T-helper 1 cell treated with Interleukin-12 subunit alpha and Interleukin-12 subunit beta and Interleukin-4 antibody, amounts not matched to agents 30 ng/mL and 1 ng/mL, for 36 hours (primary cell): ENCODE measurements around the gene EZH2. TPM values are rescaled to one million over a fixed set of nuclear protein-coding genes. Genes with fewer than 3 reads are reported as not detected.

Experiments used
- intact Hi-C: fragments of 100-400 bp; cut with micrococcal nuclease; formaldehyde crosslinking; loops from one replicate; pipeline ENCODE4 v1.15.1; 2024
- total RNA-seq: library from RNA; stranded (reverse); gene quantifications from 2 replicates; pipeline ENCODE4 v1.2.3, GENCODE V29; 2022

Gene EZH2
- total RNA-seq, 1 donor from 2014 or later, result 73.6 TPM

DNA sequence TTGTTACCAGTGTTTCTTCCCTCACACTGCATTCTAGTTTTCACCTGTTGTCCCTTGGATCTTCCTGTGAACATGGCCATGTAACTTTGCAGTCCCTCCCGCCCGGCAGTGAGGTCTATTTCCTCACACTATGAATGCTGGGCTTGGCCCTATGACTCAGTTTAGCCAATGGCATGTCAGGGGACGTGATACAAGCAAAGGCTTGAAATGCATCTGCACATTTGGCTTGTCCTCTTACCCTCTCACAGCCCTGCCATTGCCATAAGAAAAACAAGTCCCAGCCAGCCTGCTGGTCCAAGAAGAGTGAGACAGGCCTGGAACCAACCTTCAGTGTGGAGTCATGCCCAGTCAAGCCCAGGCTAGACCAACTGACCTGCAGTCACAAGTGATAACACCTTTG is 17.1 kb upstream of the EZH2 start:
- intact Hi-C loops, result no loop called here

DNA sequence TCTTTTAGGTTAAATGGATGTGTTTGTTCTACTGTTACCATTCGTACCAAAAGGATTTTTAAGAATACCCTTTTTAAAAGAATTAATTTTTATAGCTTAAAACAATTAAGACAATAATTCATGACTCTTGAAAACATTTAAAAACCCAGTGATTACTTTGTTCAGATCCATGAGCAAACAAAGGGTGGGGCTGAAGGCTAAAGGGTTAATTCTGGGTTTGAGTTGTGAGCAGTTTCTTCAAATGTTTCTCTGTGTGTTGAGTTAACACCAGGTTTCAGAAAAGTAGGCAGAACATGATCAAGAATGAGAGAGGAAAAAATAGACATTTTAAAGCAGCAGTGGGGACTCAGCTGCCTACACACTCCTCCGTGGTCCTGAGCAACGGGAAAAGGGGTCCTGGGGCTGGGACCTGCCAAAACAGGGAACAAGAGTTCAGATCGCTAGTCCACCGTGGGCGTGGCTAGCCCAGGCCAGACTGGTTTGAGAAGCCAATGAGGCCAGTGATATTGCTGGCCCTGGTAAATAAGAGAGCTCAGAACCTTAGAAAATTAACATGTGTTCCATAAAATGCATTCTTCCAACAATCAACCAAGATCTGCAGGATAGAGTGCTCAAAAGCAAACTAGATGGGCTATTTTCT is 14.9 kb upstream of the EZH2 start:
- intact Hi-C loops, result no loop called here

DNA sequence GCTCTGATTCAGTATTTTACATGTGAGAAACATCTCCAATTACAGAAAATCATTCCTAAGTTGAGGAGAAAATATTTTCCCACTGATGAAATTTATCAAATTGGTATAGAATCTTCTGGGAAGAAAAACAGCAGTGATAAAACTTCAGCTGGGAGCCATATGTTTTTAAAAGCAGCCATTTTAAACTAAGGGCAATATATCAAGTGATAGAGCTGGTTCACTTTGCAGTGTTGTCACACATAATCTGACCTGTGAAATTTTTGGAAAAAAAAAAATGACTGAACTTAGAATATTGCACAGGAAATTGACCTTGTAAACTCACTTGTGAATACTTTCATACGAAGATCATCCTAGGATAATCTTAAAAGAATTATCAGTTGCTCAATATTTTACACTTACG is 10.5 kb upstream of the EZH2 start:
- intact Hi-C loops, result no loop called here

DNA sequence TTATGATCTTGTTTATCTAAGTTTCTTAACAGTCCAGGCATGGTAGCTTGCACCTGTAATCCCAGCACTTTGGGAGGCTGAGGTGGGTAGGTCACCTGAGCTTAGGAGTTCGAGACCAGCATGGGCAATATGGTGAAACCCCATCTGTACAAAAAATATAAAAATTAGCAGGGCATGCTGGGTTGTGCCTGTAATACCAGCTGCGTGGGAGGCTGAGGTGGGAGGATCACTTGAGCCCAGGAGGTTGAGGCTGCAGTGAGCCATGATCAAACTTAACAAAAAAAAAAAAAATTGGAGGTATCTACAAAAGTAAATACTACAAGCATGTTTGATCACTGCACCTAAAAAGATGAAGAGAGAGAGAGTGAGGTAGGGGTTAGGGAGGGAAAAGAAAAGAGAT is 9.0 kb upstream of the EZH2 start:
- intact Hi-C loops, result no loop called here

DNA sequence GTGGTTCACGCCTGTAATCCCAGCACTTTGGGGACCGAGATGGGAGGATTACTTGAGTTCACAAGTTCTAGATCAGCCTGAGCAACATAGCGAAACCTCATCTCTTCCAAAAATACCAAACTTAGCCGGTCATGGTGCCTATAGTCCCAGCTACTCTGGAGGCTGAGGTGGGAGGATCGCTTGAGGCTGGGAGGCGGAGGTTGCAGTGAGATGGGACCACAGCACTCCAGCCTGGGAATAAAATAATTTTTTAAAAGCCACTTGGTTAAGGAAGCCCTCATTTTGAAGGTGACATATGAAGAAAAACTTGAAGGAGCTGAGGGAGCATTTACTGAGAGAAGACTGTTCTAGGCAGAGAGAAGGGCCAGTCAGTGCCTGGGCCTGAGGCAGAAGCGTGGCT is 4.2 kb upstream of the EZH2 start:
- intact Hi-C loops, result loop anchor here (10.0 kb wide), 2 partner anchors 177 to 947 kb away; partner anchors contain the start of gene ZNF862

DNA sequence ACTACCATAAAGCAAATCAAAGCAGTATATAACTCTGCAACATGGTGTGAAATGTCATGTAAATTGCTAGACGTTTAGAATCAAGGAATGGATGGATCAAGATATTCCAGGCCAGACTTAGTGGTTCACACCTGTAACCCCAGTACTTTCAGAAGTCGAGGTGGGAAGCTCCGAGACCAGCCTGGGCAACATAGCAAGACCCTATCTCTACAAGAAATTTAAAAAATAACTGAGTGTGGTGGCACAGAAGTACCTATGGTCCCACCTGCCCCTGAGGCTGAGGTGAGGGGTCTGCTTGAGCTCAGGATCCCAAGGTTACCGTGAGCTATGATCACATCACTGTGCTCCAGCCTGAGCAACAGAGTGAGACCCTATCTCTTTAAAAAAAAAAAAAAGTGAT is 2.8 kb upstream of the EZH2 start:
- intact Hi-C loops, result loop anchor here (10.0 kb wide), 2 partner anchors 178 to 948 kb away; partner anchors contain the start of gene ZNF862

DNA sequence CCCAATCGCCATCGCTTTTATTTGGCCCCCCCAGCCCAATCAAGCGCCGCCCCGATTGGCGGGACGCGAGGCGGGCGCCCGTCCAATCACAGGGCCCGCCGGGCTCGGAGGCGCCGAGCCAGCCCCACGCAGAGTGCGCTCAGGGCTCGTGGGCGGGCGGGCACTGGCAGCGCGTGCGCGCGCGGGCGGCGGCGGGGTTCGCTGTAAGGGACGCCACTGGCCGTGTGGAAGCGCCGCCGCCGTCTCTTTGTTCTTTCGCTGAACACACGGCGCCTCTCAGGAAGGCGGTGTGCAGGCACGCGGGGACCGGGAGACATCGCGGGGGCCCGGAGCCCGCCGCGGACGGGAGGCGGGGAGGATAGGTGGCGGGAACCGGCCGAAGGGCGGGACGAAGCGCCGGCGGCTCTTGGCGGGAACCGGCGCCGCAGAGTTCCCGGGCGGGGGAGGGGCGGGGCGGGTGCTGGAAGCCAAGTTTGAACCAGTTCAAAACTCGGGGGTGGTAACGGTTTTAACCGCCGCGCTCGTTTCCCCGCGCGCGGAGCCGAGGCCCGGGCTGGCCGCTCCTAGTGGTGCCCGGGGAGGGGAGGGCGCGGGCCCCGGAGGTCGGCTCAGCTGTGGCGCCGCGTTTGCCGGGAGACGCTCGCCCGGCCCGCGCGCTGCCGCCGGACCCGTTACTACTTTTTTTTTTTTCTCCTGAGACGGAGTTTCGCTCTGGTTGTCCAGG is 370 bp upstream of the EZH2 start:
- intact Hi-C loops, result loop anchor here (1.0 to 10.0 kb wide), 14 partner anchors 29 to 950 kb away; partner anchors contain the start of genes CUL1, PDIA4, ZNF398 and ZNF783

DNA sequence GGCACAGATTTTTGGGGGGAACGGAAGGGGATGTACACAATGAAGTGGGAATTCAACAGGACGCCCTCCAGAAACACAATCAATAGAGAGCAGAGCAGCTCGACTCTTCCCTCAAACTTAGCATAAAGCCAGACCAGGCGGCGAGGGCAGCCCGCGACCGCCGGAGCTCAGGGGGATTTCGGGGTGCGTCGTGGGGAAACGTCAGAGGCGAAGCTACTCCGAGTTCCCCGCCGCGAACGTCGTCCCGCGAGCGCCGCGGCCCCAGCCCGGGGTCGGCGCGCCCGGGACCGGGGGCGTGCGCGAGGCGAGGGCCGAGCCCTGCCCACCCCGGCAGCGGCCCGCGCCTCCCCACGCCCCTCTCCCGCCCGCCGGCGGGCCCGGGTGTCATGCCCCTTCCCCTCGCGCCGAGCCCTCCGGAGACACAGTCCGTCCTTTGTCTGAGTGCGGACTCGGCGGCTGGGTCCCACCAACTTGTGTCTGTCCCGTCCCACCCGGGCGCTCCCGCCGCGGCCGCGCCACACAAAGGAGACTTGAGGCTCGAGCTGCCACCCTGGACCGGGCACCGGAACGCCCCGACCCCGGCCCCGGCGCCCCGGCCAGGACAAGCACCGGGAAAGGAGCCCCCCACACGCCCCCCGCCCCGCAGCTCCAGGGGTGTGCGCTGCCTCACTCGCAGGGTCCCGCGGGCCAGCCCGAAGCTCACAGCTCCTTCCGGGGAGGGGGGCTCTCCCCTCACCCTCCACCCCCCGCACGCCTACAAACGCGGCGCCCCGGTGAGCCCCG is 634 bp downstream of the EZH2 start:
- intact Hi-C loops, result loop anchor here (1.0 to 10.0 kb wide), 18 partner anchors 15 to 951 kb away; partner anchors contain the start of genes CUL1, PDIA4, ZNF398 and ZNF425

DNA sequence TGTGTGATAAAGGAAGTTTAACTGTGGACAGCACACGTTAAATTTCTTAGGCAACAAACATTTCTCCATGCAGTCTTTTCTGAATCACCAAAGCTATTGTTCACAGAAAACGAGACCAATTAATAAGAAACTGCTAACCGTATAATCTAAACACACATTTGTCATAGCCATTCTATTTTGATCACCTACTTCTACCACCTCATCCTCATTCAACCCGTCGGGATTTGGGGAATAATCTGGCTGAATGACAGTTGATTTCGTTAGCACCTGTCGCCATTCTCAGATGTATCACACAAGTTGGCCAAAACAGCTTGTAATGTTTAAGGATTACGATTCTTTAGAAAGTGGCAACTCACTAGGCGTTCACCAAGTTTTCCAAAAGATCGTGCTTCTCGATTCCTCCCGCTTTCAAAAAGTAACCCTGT is 1.2 kb downstream of the EZH2 start:
- intact Hi-C loops, result loop anchor here (1.0 to 10.0 kb wide), 8 partner anchors 14 to 952 kb away; partner anchors contain the start of genes ZNF398, ZNF425 and ZNF862

DNA sequence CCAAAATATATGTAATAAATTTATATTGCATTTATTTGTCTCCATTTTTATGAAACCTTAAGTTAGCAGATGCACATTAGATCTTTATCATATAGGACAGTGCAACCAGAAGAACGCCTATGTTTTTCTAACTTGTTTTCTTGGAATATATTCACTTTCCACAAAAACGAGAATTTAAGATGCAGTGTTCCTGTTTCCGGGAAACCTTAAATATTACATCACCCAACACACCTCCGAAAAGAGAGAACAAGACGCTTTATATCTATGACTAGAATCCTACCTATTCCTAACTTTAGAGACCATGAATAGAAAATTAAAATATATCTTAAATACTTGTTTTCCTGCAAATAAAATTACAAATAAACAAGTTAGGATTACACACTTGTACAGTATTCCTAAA is 1.9 kb downstream of the EZH2 start:
- intact Hi-C loops, result loop anchor here (2.0 to 10.0 kb wide), 5 partner anchors 13 to 953 kb away; partner anchors contain the start of genes ZNF398 and ZNF862

DNA sequence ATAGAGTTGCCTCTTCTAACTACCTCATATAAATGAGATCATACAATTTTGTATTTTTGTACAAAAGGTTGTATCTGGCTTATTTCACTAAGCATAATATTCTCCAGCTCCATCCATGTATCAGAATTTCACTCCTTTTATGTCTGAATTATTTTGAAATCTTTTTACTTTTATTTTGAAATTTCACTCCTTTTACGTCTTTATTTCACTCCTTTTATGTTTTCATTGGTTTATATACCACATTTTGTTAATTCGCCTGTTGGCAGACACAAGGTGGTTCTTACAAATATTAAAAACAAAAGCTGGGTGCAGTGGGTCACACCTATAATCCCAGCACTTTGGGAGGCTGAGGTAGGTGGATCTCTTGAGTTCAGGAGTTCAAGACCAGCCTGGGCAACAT is 5.8 kb downstream of the EZH2 start:
- intact Hi-C loops, result no loop called here

DNA sequence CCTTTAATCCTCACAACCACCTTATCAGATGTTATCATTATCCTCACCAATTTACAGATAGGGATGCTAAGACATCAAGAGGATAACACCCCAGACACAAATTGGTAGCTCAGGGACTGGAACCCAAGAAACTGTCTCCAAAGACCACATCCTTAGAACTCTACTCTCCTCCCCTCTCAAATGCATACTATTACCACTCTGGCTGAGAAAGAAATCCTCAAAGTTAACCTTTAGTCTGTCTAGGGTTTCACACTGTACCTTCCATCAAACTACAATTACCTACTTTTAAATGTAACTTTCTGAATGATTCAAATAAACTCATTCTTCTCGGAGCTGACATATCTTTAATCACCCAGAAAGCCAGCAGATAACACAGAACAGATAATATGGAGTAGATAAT is 6.6 kb downstream of the EZH2 start:
- intact Hi-C loops, result no loop called here

DNA sequence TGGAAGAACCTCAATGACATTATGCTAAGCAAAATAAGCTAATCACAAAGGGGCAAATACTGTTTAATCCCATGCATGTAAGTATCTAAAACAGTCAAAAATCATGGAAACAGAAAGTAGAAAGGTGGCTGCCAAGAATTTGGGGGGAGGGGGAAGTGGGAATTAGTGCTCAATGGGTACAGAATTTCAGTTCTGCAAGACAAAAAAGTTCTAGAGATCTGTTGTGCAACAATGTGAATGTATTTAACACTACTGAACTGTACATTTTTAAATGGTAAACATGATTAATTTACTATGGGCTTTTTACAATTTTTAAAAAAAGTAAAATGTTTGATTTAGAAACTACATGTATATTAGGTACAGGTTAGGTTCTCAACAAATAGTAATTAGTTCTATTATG is 11.9 kb downstream of the EZH2 start:
- intact Hi-C loops, result no loop called here

DNA sequence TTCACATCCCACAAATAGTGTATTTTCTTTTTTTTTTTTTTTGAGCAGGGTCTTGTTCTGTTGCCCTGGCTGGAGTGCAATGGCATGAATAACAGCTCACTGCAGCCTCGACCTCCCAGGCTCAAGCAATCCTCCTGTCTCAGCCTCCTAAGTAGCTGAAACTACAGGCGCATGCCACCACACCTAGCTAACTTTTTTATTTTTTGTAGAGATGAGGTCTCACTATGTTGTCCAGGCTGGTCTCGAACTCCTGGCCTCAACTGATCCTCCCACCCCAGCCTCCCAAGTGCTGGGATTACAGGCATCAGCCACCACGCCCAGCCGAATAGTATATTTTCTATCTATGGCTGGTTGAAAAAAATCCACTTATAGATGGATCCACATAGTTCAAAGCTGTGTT is 12.5 kb downstream of the EZH2 start:
- intact Hi-C loops, result no loop called here

DNA sequence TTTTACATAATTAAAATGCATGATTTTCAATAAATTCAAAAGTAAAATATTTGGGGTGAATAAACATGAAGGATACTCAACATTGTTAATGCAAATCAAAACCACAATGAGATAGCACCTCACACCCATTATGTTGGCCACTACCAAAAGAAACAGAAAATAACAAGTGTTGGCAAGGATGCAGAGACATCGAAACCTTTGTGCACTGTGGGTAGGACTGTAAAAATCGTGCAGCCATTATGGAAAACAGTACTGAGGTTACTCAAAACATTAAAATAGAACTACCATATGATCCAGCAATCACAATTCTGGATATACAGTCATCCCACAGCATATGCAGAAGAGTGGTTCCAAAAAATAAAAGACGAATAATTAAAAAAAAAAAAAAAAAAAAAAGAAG is 13.1 kb downstream of the EZH2 start:
- intact Hi-C loops, result no loop called here

DNA sequence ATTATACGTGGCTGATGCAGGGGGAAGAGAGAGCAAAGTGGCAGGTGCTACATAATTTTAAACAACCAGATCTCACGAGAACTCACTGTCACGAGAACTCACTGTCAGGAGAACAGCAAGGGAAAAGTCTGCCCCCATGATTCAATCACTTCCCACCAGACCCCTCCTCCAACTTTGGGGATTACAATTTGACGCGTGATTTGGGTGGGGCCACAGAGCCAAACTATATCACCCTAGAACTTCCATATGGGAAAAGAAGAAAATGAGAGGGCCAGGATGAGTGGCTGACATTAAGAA is 15.8 kb downstream of the EZH2 start:
- intact Hi-C loops, result loop anchor here (2.0 kb wide), 1 partner anchor 14 kb away; no protein-coding TSS in a partner anchor

DNA sequence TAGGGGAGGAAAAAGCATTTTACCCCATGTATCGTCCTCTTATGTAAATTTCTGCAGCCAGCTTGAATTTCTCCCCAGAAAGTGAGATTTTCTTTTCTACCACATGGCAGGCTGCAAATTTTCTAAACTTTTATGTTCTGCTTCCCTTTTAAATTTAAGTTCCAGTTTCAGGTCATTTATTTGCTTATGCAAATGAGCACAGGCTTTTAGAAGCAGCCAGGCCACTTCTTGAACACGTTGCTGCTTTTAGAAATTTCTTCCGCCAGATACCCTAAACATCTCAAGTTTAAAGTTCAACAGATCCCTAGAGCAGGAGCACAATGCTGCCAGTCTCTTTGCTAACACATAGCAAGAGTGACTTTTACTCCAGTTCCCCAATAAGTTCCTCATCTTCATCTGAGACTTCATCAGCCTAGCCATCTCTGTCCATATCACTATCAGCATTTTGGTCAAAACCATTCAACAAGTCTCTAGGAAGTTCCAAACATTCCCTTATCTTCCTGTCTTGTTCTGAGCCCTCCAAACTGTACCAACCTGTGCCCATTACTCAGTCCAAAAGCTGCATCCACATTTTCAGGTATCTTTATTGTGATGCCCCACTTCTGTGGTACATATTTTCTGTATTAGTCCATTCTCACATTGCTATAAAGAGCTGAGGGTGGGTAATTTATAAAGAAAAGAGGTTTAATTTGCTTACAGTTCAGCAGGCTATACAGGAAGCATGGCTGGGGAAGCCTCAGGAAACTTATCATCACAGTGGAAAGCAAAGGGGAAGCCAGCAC is 16.3 kb downstream of the EZH2 start:
- intact Hi-C loops, result loop anchor here (2.0 kb wide), 1 partner anchor 15 kb away; no protein-coding TSS in a partner anchor

DNA sequence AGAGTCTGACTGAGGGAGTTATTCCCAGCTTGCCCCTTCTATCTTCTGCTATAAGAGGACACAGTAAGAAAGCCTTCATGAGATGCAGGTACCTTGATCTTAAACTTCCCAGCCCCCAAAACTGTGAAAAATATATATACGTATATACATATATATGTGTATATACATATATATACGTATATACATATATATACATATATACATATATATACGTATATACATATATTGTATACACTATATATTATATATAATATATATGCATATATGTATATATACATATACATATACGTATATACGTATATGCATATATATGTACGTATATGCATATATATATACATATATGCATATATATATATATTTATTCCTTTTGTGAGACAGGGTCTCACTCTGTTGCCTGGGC is 17.7 kb downstream of the EZH2 start:
- intact Hi-C loops, result no loop called here

DNA sequence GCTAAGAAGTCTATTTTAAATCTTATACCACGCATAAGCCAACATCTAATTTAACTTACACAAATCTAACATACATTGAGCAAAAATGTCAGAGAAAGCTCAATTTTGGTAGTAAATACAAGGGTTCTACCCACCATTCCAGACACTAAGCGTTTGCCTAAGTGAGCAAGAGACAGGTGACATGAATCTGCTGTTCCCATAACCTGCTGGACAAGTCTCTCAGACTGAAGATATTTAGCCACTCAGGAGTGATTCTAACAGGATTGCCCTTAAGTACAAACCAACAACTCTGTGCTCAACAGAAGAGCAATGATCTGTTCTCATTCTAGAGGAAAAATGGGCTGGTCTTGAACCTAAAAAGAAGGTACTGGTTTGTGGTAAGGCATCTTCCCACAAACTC is 18.8 kb downstream of the EZH2 start:
- intact Hi-C loops, result loop anchor here (1.0 kb wide), 1 partner anchor 8 kb away; no protein-coding TSS in a partner anchor

DNA sequence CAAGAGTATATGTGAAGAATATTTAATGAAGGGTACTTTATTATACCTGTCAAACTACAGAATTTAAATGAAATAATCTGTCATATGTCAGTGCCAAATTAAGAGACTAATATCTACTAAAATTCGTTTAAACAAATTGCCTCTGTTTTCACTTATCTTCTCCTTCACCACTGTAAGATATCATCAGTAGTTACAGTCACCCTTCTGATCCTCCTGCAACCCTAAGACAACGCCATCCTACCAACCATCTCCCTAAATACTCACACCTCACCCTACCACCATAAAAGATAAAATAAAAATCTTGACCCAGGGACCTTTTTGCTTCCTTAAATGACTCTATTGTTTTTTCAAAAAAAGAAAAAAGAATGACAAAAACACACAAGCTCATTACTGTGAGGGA is 20.8 kb downstream of the EZH2 start:
- intact Hi-C loops, result no loop called here

DNA sequence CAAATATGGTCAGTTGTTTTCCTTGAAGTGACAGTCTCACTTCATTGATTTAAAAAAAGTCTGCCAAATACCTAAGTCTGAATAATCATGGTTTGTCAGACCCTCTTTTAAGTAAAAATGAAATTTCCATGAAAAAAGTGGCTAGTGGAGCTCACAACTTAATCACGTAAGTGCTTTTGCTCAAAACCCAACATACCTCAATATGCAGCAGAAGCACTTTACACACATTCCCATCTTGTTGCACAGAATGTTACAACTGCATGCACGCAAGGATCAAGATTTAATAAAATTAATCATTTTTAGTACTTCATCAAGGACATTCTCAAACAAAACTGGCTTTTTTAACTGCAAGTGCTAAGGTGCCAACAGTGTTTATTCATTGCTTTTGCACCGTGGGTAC is 21.6 kb downstream of the EZH2 start:
- intact Hi-C loops, result no loop called here
